ENCODE data around the gene GNA14. TPM values are rescaled to one million over a fixed set of nuclear protein-coding genes. Genes with fewer than 3 reads are reported as not detected.

GNA14 gene
- total RNA-seq, 1 experiment from 2014 or later, result 0.15 TPM

GRCh38 chr9:77391834-77392233, 256.3 kb downstream of the GNA14 start:
- ChIA-PET CTCF (no interaction called here), POLR2A (no interaction called here)
- no peak for DNase-seq (ENCODE audit: low read depth, low spot score)
- no peak overlapping the region for H3K4me3 ChIP-seq (ENCODE audit: low read depth in 2 of 2, low read length in 2 of 2)
- H3K27ac ChIP-seq (ENCODE audit: low read length), result no peak overlapping the region
- no peak for TF ChIP-seq CTCF (IDR thresholded peaks at IDR 0.05)
- H3K27me3 ChIP-seq (ENCODE audit: control insufficient read depth, insufficient read depth, low read length), result no peaks in the 10 kb centered on the region
- no peaks in the 10 kb centered on the region for H3K36me3 ChIP-seq (ENCODE audit: control insufficient read depth, insufficient read depth, low read length)
- in situ Hi-C loops (cut with HindIII; ENCODE audit: low pct_unique_long_range_greater_than_20kb, low sequenced_read_pairs) (no loop called here), intact Hi-C loops (cut with micrococcal nuclease; ENCODE audit: unreplicated experiment) (no loop called here)
- H3K4me1 ChIP-seq (ENCODE audit: control insufficient read depth, insufficient read depth, low read length), result no peaks in the 10 kb centered on the region
- BruUV-seq (replicated peaks), result no TSS peak
- H3K9me3 ChIP-seq (ENCODE audit: control insufficient read depth, insufficient read depth, low read depth, low read length), result no peaks in the 10 kb centered on the region
- ATAC-seq, result no peak

GRCh38 chr9:77386187-77386586, 261.9 kb downstream of the GNA14 start:
- H3K27me3 ChIP-seq (ENCODE audit: control insufficient read depth, insufficient read depth, low read length), result no peaks in the 10 kb centered on the region
- TF ChIP-seq POLR2AphosphoS5 (IDR thresholded peaks at IDR 0.05; ENCODE audit: low read depth, low read length) (no peak), SIN3A (IDR thresholded peaks at IDR 0.05; ENCODE audit: borderline replicate concordance, insufficient read depth, low read depth, low read length) (no peak), REST (IDR thresholded peaks at IDR 0.05; ENCODE audit: insufficient read depth in 1 of 2, low read depth in 2 of 2, low read length in 1 of 2) (no peak), TCF7L2 (IDR thresholded peaks at IDR 0.05; ENCODE audit: low read depth, low read length) (no peak), CTCF (IDR thresholded peaks at IDR 0.05) (no peak)
- ATAC-seq, result no peak
- H3K4me1 ChIP-seq (ENCODE audit: control insufficient read depth, insufficient read depth, low read length), result no peaks in the 10 kb centered on the region
- no peaks in the 10 kb centered on the region; the same call in 1 of the 2 replicates for H3K36me3 ChIP-seq (ENCODE audit: control insufficient read depth, insufficient read depth, low read length)
- ChIA-PET CTCF (no interaction called here), POLR2A (no interaction called here)
- DNase-seq (ENCODE audit: low read depth, low spot score), result no peak
- H3K9me3 ChIP-seq (ENCODE audit: control insufficient read depth, insufficient read depth, low read depth, low read length), result no peaks in the 10 kb centered on the region
- no peak overlapping the region for H3K27ac ChIP-seq (ENCODE audit: low read length)
- no peak overlapping the region for H3K4me3 ChIP-seq (ENCODE audit: low read depth in 2 of 2, low read length in 2 of 2)
- intact Hi-C loops (cut with micrococcal nuclease; ENCODE audit: unreplicated experiment), result no loop called here
- BruUV-seq (replicated peaks), result no TSS peak
- in situ Hi-C loops (cut with HindIII; ENCODE audit: low pct_unique_long_range_greater_than_20kb, low sequenced_read_pairs), result no loop called here

GRCh38 chr9:77384406-77384805, 263.7 kb downstream of the GNA14 start:
- in situ Hi-C loops (cut with HindIII; ENCODE audit: low pct_unique_long_range_greater_than_20kb, low sequenced_read_pairs) (no loop called here), intact Hi-C loops (cut with micrococcal nuclease; ENCODE audit: unreplicated experiment) (no loop called here)
- BruUV-seq (replicated peaks), result no TSS peak
- Histone ChIP-seq H3K27me3 (ENCODE audit: control insufficient read depth, insufficient read depth, low read length) (no peaks in the 10 kb centered on the region), H3K36me3 (ENCODE audit: control insufficient read depth, insufficient read depth, low read length) (no peaks in the 10 kb centered on the region; the same call in 1 of the 2 replicates), H3K27ac (ENCODE audit: low read length) (no peak overlapping the region), H3K9me3 (ENCODE audit: control insufficient read depth, insufficient read depth, low read depth, low read length) (no peaks in the 10 kb centered on the region), H3K4me1 (ENCODE audit: control insufficient read depth, insufficient read depth, low read length) (no peaks in the 10 kb centered on the region), H3K4me3 (ENCODE audit: low read depth in 2 of 2, low read length in 2 of 2) (no peak overlapping the region)
- ChIA-PET CTCF (no interaction called here), POLR2A (no interaction called here)
- TF ChIP-seq TCF7L2 (IDR thresholded peaks at IDR 0.05; ENCODE audit: low read depth, low read length) (no peak), SIN3A (IDR thresholded peaks at IDR 0.05; ENCODE audit: borderline replicate concordance, insufficient read depth, low read depth, low read length) (no peak), POLR2AphosphoS5 (IDR thresholded peaks at IDR 0.05; ENCODE audit: low read depth, low read length) (no peak), CTCF (IDR thresholded peaks at IDR 0.05) (no peak), REST (IDR thresholded peaks at IDR 0.05; ENCODE audit: insufficient read depth in 1 of 2, low read depth in 2 of 2, low read length in 1 of 2) (no peak)
- ATAC-seq (no peak), DNase-seq (ENCODE audit: low read depth, low spot score) (no peak)

Measured in Panc1 (cell line).